Measurements from ENCODE around the gene PSORS1C2.

Gene PSORS1C2

GRCh38 chr6:31149827-31150447 lies 11.1 kb upstream of the PSORS1C2 start:
- Histone ChIP-seq H3K9ac (ENCODE audit: low read depth, low read length) (no peak overlapping the region), H2AFZ (ENCODE audit: low read depth, low read length) (no peak overlapping the region), H3K27me3 (ENCODE audit: insufficient read depth, low read length, poor library complexity) (no peaks in the 10 kb centered on the region), H3K36me3 (ENCODE audit: insufficient read depth, low read length) (peaks cover 48% of the 10 kb centered on the region), H3K4me3 (ENCODE audit: low read depth in 1 of 2, low read length in 2 of 2) (no peak overlapping the region), H3K9me3 (ENCODE audit: insufficient read depth, low read length, severe bottlenecking) (no peaks in the 10 kb centered on the region), H3K4me2 (ENCODE audit: insufficient read depth, low read length) (no peak overlapping the region), H3K27ac (ENCODE audit: low read length) (no peak overlapping the region), H3K79me2 (ENCODE audit: insufficient read depth, low read length) (no peaks in the 10 kb centered on the region), H3K4me1 (ENCODE audit: insufficient read depth, low read length) (no peaks in the 10 kb centered on the region), H4K20me1 (ENCODE audit: insufficient read depth, low read length) (no peaks in the 10 kb centered on the region)
- TF ChIP-seq CTCF (IDR thresholded peaks at IDR 0.05; ENCODE audit: borderline replicate concordance, extremely low read depth, low read length, poor library complexity, severe bottlenecking), result no peak
- no peak for TF ChIP-seq EZH2 (IDR thresholded peaks at IDR 0.05; ENCODE audit: borderline replicate concordance, low read depth, low read length, severe bottlenecking)
- no peak for ATAC-seq (ENCODE audit: insufficient read depth, low read depth)
- DNase-seq, result no peak

GRCh38 chr6:31145386-31145785 lies 6.5 kb upstream of the PSORS1C2 start:
- Histone ChIP-seq H2AFZ (ENCODE audit: low read depth, low read length) (no peak overlapping the region), H3K4me2 (ENCODE audit: insufficient read depth, low read length) (no peak overlapping the region), H3K9ac (ENCODE audit: low read depth, low read length) (no peak overlapping the region), H3K4me3 (ENCODE audit: low read depth in 1 of 2, low read length in 2 of 2) (no peak overlapping the region), H3K27ac (ENCODE audit: low read length) (no peak overlapping the region), H3K4me1 (ENCODE audit: insufficient read depth, low read length) (no peaks in the 10 kb centered on the region), H3K79me2 (ENCODE audit: insufficient read depth, low read length) (no peaks in the 10 kb centered on the region), H4K20me1 (ENCODE audit: insufficient read depth, low read length) (no peaks in the 10 kb centered on the region), H3K9me3 (ENCODE audit: insufficient read depth, low read length, severe bottlenecking) (no peaks in the 10 kb centered on the region), H3K27me3 (ENCODE audit: insufficient read depth, low read length, poor library complexity) (no peaks in the 10 kb centered on the region), H3K36me3 (ENCODE audit: insufficient read depth, low read length) (peaks cover 47% of the 10 kb centered on the region)
- TF ChIP-seq EZH2 (IDR thresholded peaks at IDR 0.05; ENCODE audit: borderline replicate concordance, low read depth, low read length, severe bottlenecking), result no peak
- no peak for TF ChIP-seq CTCF (IDR thresholded peaks at IDR 0.05; ENCODE audit: borderline replicate concordance, extremely low read depth, low read length, poor library complexity, severe bottlenecking)
- ATAC-seq (ENCODE audit: insufficient read depth, low read depth) (no peak), DNase-seq (no peak)

DNA sequence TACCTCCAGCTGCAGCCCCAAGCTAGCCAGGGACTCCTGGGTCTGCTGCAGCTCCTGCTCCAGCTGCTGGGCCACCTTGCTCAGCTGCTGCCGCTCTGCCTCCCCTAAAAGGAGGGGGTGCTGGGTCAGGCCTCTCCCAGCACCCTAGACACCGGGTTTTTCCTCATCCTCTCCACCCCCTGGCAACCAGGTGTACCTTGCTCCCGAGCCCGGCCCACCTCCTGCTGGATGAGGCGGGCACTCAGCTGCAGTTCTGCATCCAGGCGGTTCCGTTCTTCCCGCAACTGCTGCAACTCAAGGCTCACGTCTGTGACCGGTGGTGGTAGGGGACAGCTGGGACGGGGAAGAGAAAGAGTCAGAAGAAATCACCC lies 6.1 kb upstream of the PSORS1C2 start:
- Histone ChIP-seq H3K9ac (ENCODE audit: low read depth, low read length) (no peak overlapping the region), H3K79me2 (ENCODE audit: insufficient read depth, low read length) (no peaks in the 10 kb centered on the region), H3K4me3 (ENCODE audit: low read depth in 1 of 2, low read length in 2 of 2) (no peak overlapping the region), H3K4me1 (ENCODE audit: insufficient read depth, low read length) (no peaks in the 10 kb centered on the region), H3K9me3 (ENCODE audit: insufficient read depth, low read length, severe bottlenecking) (no peaks in the 10 kb centered on the region), H3K27ac (ENCODE audit: low read length) (no peak overlapping the region), H4K20me1 (ENCODE audit: insufficient read depth, low read length) (no peaks in the 10 kb centered on the region), H3K27me3 (ENCODE audit: insufficient read depth, low read length, poor library complexity) (no peaks in the 10 kb centered on the region), H3K4me2 (ENCODE audit: insufficient read depth, low read length) (no peak overlapping the region), H2AFZ (ENCODE audit: low read depth, low read length) (no peak overlapping the region), H3K36me3 (ENCODE audit: insufficient read depth, low read length) (peaks cover 43% of the 10 kb centered on the region)
- ATAC-seq (ENCODE audit: insufficient read depth, low read depth), result no peak
- no peak for DNase-seq
- TF ChIP-seq EZH2 (IDR thresholded peaks at IDR 0.05; ENCODE audit: borderline replicate concordance, low read depth, low read length, severe bottlenecking) (no peak), CTCF (IDR thresholded peaks at IDR 0.05; ENCODE audit: borderline replicate concordance, extremely low read depth, low read length, poor library complexity, severe bottlenecking) (no peak)
